ENCODE measurements around the gene TFCP2L1.

DNA sequence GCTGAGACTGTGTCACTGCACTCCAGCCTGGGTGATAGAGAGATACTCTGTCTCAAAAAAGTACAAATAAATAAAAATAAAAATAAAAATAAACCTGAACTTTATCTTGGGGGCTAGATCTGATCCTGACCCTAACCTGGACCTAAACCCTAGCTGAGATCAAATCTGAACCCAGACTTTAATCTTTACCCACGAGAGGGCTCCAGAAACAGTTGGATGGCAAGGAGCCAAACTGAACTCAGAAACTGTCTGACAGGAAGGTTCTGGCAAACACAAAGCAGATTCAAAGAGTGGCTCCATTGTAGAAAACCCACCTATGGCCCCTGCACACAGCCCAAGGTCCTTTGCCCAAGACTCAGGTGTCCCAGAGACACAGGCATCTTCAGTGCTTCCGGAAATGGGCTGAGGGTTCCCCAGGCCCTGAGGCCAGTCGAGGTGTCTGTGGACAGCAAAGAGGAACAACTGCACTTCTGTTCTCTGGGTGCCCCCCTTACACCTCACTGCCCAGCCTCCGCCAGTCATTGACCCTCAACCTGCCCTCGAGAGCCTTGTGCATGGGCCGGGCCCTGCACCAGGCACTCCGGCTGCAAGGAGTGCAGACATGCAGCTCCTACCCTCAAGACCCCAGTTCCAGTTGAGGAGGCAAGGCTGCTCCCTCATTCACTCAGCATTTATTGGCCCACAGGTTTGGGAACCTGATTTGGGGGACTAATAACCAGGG, 95.2 kb downstream of the TFCP2L1 start:
- TF ChIP-seq JUN (IDR thresholded peaks at IDR 0.05; ENCODE audit: borderline replicate concordance, insufficient read depth, insufficient read length, low read depth) (no peak), EZH2 (IDR thresholded peaks at IDR 0.05; ENCODE audit: borderline replicate concordance, low read depth, low read length, severe bottlenecking) (no peak), POLR2AphosphoS5 (IDR thresholded peaks at IDR 0.05; ENCODE audit: insufficient read depth, low read depth, low read length) (no peak), POLR2A (IDR thresholded peaks at IDR 0.05; ENCODE audit: low read depth, low read length) (no peak), GATA2 (IDR thresholded peaks at IDR 0.05; ENCODE audit: insufficient read depth, insufficient read length, low read depth, low read length) (no peak)
- TF ChIP-seq, protein P1, sequence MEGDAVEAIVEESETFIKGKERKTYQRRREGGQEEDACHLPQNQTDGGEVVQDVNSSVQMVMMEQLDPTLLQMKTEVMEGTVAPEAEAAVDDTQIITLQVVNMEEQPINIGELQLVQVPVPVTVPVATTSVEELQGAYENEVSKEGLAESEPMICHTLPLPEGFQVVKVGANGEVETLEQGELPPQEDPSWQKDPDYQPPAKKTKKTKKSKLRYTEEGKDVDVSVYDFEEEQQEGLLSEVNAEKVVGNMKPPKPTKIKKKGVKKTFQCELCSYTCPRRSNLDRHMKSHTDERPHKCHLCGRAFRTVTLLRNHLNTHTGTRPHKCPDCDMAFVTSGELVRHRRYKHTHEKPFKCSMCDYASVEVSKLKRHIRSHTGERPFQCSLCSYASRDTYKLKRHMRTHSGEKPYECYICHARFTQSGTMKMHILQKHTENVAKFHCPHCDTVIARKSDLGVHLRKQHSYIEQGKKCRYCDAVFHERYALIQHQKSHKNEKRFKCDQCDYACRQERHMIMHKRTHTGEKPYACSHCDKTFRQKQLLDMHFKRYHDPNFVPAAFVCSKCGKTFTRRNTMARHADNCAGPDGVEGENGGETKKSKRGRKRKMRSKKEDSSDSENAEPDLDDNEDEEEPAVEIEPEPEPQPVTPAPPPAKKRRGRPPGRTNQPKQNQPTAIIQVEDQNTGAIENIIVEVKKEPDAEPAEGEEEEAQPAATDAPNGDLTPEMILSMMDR (IDR thresholded peaks at IDR 0.05; ENCODE audit: extremely low read depth in 1 of 2, insufficient read depth in 1 of 2, low read depth in 1 of 2, low read length in 2 of 2): no peak
- TF ChIP-seq, protein P2, sequence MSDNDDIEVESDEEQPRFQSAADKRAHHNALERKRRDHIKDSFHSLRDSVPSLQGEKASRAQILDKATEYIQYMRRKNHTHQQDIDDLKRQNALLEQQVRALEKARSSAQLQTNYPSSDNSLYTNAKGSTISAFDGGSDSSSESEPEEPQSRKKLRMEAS (IDR thresholded peaks at IDR 0.05; ENCODE audit: insufficient read depth, insufficient read length): no peak

Data from endothelial cell of umbilical vein (primary cell).